ENCODE results near the gene RGS5. TPM values are rescaled to one million over a fixed set of nuclear protein-coding genes. Genes with fewer than 3 reads are reported as not detected.
"Not testable (repeated sequence)": the region's sequence is repeated elsewhere in the genome, so short reads cannot be mapped to it uniquely, and the experiment has no call there.

The RGS5 gene
- total and polyA plus RNA-seq, 2 experiments from 2014 or later, result 23.4 to 48.3 TPM

DNA sequence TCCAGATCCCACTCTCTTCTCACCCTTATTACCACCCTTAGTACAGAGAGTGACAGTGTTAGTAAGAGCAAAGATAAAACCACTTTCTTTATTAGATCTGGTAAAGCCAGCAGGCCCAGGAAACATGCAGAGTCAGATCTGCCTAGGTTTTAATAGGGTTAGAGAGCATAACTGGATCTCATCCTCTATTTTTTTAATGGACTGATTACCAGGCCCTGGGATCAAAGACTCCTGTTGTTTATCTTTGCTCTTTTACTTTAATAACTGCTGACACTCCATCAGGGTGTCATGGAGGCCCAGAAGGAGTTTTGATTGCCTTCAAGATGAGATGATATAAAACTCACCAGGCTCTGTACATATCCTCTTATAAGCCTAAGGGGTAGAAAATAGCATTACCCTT, 45.3 kb upstream of the RGS5 start:
- H3K36me3 Mint-ChIP-seq (ENCODE audit: low read depth), result no peaks in the 10 kb centered on the region
- TF ChIP-seq, protein P1, sequence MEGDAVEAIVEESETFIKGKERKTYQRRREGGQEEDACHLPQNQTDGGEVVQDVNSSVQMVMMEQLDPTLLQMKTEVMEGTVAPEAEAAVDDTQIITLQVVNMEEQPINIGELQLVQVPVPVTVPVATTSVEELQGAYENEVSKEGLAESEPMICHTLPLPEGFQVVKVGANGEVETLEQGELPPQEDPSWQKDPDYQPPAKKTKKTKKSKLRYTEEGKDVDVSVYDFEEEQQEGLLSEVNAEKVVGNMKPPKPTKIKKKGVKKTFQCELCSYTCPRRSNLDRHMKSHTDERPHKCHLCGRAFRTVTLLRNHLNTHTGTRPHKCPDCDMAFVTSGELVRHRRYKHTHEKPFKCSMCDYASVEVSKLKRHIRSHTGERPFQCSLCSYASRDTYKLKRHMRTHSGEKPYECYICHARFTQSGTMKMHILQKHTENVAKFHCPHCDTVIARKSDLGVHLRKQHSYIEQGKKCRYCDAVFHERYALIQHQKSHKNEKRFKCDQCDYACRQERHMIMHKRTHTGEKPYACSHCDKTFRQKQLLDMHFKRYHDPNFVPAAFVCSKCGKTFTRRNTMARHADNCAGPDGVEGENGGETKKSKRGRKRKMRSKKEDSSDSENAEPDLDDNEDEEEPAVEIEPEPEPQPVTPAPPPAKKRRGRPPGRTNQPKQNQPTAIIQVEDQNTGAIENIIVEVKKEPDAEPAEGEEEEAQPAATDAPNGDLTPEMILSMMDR (conservative IDR thresholded peaks at IDR 0.05; ENCODE audit: low read depth in 2 of 2), result no peak
- TF ChIP-seq STAT1 (IDR thresholded peaks at IDR 0.05; ENCODE audit: unreplicated experiment), result no peak
- TF ChIP-seq, protein P2, sequence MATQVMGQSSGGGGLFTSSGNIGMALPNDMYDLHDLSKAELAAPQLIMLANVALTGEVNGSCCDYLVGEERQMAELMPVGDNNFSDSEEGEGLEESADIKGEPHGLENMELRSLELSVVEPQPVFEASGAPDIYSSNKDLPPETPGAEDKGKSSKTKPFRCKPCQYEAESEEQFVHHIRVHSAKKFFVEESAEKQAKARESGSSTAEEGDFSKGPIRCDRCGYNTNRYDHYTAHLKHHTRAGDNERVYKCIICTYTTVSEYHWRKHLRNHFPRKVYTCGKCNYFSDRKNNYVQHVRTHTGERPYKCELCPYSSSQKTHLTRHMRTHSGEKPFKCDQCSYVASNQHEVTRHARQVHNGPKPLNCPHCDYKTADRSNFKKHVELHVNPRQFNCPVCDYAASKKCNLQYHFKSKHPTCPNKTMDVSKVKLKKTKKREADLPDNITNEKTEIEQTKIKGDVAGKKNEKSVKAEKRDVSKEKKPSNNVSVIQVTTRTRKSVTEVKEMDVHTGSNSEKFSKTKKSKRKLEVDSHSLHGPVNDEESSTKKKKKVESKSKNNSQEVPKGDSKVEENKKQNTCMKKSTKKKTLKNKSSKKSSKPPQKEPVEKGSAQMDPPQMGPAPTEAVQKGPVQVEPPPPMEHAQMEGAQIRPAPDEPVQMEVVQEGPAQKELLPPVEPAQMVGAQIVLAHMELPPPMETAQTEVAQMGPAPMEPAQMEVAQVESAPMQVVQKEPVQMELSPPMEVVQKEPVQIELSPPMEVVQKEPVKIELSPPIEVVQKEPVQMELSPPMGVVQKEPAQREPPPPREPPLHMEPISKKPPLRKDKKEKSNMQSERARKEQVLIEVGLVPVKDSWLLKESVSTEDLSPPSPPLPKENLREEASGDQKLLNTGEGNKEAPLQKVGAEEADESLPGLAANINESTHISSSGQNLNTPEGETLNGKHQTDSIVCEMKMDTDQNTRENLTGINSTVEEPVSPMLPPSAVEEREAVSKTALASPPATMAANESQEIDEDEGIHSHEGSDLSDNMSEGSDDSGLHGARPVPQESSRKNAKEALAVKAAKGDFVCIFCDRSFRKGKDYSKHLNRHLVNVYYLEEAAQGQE (IDR thresholded peaks at IDR 0.05; ENCODE audit: unreplicated experiment), result no peak
- no peak for TF ChIP-seq NANOG (IDR thresholded peaks at IDR 0.05; ENCODE audit: borderline replicate concordance)
- TF ChIP-seq, protein P3, sequence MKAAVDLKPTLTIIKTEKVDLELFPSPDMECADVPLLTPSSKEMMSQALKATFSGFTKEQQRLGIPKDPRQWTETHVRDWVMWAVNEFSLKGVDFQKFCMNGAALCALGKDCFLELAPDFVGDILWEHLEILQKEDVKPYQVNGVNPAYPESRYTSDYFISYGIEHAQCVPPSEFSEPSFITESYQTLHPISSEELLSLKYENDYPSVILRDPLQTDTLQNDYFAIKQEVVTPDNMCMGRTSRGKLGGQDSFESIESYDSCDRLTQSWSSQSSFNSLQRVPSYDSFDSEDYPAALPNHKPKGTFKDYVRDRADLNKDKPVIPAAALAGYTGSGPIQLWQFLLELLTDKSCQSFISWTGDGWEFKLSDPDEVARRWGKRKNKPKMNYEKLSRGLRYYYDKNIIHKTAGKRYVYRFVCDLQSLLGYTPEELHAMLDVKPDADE (IDR thresholded peaks at IDR 0.05), result no peak
- H3K27ac ChIP-seq (ENCODE audit: low read depth), result no peak overlapping the region
- H3K4me3 ChIP-seq, result no peak overlapping the region
- no peak for ATAC-seq
- H3K4me1 Mint-ChIP-seq, result no peaks in the 10 kb centered on the region
- no peaks in the 10 kb centered on the region for H3F3A ChIP-seq (replicated peaks; ENCODE audit: low read depth)
- no peak overlapping the region for H3K4me2 ChIP-seq
- H3K27ac Mint-ChIP-seq, result no peak overlapping the region; the same call in 1 of the 2 replicates
- H3K4me1 ChIP-seq (ENCODE audit: insufficient read depth), result no peaks in the 10 kb centered on the region
- H3K4me3 Mint-ChIP-seq, result no peak overlapping the region
- H3K79me2 ChIP-seq (replicated peaks; ENCODE audit: insufficient read depth), result no peaks in the 10 kb centered on the region
- peaks cover under 1% of the 10 kb centered on the region; the same call in 1 of the 3 replicates for H3K9me3 Mint-ChIP-seq
- no peaks in the 10 kb centered on the region for H3K9me2 ChIP-seq (ENCODE audit: insufficient read depth)
- DNase-seq (ENCODE audit: low spot score), result no peak
- H3K27me3 ChIP-seq (ENCODE audit: insufficient read depth), result no peaks in the 10 kb centered on the region
- no peaks in the 10 kb centered on the region for H3K36me3 ChIP-seq (ENCODE audit: insufficient read depth)
- H2AFZ ChIP-seq, result no peak overlapping the region
- no peaks in the 10 kb centered on the region for H4K20me1 ChIP-seq (replicated peaks; ENCODE audit: insufficient read depth)
- H3K27me3 Mint-ChIP-seq (ENCODE audit: insufficient read depth, low read depth, poor library complexity), result no peaks in the 10 kb centered on the region

DNA sequence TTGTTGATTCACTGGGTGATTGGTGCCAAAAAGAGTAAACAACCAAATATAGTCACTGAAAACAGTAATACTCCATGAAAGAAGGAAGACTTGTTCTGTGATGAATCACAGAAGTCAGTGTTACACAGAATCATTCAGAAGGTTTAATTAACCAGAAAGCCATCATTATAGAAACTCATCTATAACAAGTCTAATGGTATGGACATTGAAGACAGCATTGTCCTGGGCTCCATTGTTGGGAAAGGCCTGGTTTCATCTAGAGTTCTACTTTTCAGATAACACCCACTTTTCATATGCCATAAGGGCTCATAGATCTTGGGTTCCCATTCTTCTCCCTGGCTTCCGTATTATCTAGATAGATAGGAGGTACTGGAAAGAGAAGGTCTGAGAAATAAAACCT, 41.9 kb upstream of the RGS5 start:
- H3K79me2 ChIP-seq (replicated peaks; ENCODE audit: insufficient read depth); H3K4me3 Mint-ChIP-seq; H3F3A ChIP-seq (replicated peaks; ENCODE audit: low read depth); H3K27me3 Mint-ChIP-seq (ENCODE audit: insufficient read depth, low read depth, poor library complexity); H2AFZ ChIP-seq; H3K4me2 ChIP-seq; H3K4me1 Mint-ChIP-seq; H3K36me3 ChIP-seq (ENCODE audit: insufficient read depth); DNase-seq (ENCODE audit: low spot score); H3K27me3 ChIP-seq (ENCODE audit: insufficient read depth); ATAC-seq; H3K4me1 ChIP-seq (ENCODE audit: insufficient read depth); H3K4me3 ChIP-seq; H3K9me3 Mint-ChIP-seq; H3K27ac ChIP-seq (ENCODE audit: low read depth); H3K27ac Mint-ChIP-seq; H4K20me1 ChIP-seq (replicated peaks; ENCODE audit: insufficient read depth); H3K9me2 ChIP-seq (ENCODE audit: insufficient read depth); H3K36me3 Mint-ChIP-seq (ENCODE audit: low read depth): not testable (repeated sequence)
